ENCODE results near the gene C19orf44.

The C19orf44 gene

DNA sequence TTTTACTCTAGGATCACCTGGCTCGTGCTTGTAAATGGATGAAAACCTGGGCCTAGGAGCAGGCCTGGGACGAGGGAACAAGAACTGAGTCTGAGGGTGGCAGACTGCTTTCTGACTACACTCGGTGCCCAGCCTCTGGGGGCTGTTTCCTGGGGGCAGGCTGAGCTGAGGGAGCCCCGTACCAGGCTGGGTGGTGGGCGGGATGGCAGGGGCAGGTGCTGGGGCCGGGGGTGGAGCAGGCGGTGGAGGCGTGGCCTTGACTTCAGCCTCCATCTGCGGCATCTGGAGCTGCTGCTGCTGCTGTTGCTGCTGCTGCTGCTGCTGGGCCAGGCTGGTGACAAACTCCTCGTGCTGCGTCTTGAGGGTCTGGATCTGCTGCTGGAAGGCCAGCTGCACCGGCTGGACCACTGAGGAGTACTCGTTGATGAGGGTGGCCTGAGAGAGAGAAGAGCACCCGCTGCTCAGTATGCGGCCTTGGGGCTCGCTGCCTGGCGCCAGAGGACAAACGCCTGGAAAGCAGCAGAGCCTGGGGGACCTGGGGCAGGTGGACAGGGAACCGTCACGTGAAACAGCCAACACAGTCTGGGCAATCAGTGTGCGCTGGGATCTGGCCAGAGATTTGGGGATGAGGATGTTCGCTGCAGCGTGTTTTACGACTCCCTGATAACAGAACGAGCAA, 33.4 kb downstream of the C19orf44 start:
- Histone ChIP-seq H3K9me3 (no peaks in the 10 kb centered on the region), H3K36me3 (peaks cover 100% of the 10 kb centered on the region), H3K4me2 (no peak overlapping the region), H3K27ac (no peak overlapping the region), H4K20me1 (peaks cover 100% of the 10 kb centered on the region), H3K4me3 (no peak overlapping the region), H3K4me1 (no peaks in the 10 kb centered on the region), H3K27me3 (no peaks in the 10 kb centered on the region), H3K9ac (no peak overlapping the region)
- no peak for TF ChIP-seq Cebpa-rat (IDR thresholded peaks at IDR 0.05)

DNA sequence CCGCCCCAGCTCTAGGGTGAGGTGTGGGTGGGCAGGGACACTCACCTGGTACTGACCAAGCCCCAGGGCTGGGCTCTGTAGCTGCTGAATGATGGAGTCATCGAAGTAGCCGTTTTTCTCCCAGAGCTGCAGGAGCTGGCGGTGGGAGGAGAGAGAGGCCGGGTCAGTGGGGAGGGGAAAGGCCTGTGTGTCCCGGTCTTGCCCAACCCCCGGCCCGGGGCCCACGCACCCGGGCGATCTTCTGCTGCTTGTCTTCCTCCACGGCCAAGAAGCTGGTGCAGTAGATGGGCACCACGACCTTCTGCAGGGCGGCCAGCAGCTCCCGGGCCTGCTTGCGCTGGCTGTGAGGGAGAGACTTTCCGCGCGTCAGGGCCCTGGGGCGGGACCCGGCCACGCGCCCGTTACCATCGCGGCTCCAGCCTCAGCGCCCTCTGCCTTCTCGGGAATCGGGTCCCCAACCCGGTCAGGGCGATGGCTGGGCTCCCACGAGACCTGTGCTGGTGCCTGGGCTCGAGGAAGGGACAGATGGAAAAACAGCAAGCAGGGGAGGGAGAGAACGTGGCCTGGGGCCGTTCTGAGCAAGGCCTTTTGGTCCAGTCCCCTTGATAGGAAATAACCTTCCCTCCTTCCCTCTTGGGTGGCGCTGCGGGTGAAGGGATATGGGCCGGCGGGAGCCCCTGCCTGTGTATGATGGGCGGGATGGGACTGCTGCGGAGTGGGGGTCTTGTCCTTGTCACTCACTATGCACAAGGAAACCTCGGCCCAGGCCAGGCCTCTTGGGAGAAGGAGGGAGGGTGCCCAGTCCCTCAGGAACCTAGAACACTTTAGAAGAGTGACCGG, 34.6 kb downstream of the C19orf44 start:
- H3K36me3 ChIP-seq = peaks cover 100% of the 10 kb centered on the region
- H3K9me3 ChIP-seq = no peaks in the 10 kb centered on the region
- no peak overlapping the region for H3K4me3 ChIP-seq
- no peak overlapping the region for H3K9ac ChIP-seq
- no peak overlapping the region for H3K27ac ChIP-seq
- H4K20me1 ChIP-seq = peaks cover 100% of the 10 kb centered on the region
- no peak for TF ChIP-seq Cebpa-rat (IDR thresholded peaks at IDR 0.05)
- H3K27me3 ChIP-seq = no peaks in the 10 kb centered on the region
- H3K4me1 ChIP-seq = no peaks in the 10 kb centered on the region
- no peak overlapping the region for H3K4me2 ChIP-seq

DNA sequence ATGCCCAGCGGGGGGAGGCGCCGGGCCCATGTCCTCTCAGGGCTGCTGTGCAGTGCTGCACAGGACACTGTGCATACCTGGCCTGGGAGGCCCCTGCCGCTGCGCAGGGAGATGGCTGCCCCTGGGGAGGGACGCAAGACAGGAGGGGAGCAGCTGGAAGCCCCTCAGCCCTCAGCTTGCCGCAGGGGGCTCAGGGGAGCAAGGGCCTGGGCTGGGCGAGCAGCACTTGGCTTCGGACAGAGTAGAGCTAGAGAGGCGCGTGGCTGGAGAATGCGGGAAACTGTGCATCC, 35.1 kb downstream of the C19orf44 start:
- no peak for TF ChIP-seq Cebpa-rat (IDR thresholded peaks at IDR 0.05)
- peaks cover 100% of the 10 kb centered on the region for H3K36me3 ChIP-seq

DNA sequence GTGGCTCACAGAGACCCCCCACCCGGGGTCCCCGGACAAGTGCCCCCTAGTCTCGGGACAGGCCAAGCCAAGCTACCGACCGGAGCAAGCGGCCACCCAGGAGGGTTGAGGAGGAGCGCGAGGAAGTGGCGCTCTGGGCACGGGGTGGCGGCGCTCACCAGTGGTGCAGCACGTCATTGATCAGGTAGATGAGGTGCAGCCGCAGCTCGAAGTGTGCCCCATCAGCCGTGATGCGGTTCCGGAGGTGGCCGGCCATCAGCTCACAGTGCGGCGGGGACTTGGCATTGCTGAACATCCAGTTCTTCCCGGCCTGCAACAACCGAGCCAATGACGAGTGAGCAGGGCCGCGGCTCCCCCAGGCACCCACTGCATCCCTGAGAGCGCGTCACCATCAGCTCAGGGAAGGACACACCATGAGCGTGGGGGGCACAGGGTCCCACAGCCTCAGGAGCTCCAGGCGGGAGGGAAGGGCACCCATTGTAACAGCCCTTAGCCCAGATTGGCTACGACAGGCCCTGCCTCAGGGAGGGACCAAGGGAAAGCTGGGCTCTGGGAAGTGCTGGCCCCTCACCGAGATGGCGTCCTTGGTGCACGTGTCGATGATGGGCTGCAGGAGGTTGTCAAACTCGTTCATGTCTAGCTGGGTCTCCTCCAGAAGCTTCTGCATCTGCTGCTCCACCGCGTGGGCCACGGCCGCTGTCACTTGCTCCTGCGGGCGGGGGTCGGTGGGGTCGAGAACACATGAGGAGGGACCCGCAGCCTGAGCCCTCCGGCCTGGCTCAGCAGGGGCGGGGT, 36.4 kb downstream of the C19orf44 start:
- Histone ChIP-seq H4K20me1 (peaks cover 100% of the 10 kb centered on the region), H3K9ac (no peak overlapping the region), H3K4me2 (no peak overlapping the region), H3K9me3 (no peaks in the 10 kb centered on the region), H3K4me1 (no peaks in the 10 kb centered on the region), H3K27ac (no peak overlapping the region), H3K4me3 (no peak overlapping the region), H3K36me3 (peaks cover 100% of the 10 kb centered on the region), H3K27me3 (no peaks in the 10 kb centered on the region)
- no peak for TF ChIP-seq Cebpa-rat (IDR thresholded peaks at IDR 0.05)

More for the DNA sequence above, 35.1 kb downstream of the C19orf44 start:
- no peak overlapping the region for H3K4me3 ChIP-seq
- H3K27ac ChIP-seq = no peak overlapping the region
- no peaks in the 10 kb centered on the region for H3K4me1 ChIP-seq
- peaks cover 100% of the 10 kb centered on the region for H4K20me1 ChIP-seq
- H3K4me2 ChIP-seq = no peak overlapping the region
- no peaks in the 10 kb centered on the region for H3K9me3 ChIP-seq
- no peak overlapping the region for H3K9ac ChIP-seq
- no peaks in the 10 kb centered on the region for H3K27me3 ChIP-seq

DNA sequence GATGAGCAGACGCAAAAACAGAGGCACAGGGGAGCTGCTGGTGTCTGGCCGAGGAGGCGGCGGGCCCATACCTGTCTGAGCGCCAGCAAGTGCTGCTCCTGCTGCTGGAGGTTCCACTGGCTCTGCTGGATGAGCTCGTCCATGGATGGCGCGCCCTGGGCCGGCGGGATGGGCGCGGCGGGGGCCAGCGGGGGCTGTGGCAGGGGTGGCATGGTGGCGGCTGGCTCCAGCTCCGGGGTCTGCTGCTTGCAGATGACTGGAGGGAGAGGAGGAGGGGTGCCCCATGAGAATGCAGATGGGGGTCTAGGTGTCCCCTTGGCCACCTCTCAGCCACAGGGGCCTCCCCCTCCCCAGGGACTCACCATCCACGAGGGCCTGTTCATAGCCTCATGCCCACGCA, 39.2 kb downstream of the C19orf44 start:
- Histone ChIP-seq H3K36me3 (peaks cover 99% of the 10 kb centered on the region), H3K4me3 (no peak overlapping the region), H3K4me2 (no peak overlapping the region), H4K20me1 (peaks cover 100% of the 10 kb centered on the region), H3K27me3 (no peaks in the 10 kb centered on the region), H3K9ac (no peak overlapping the region), H3K4me1 (peaks cover 22% of the 10 kb centered on the region), H3K9me3 (no peaks in the 10 kb centered on the region), H3K27ac (no peak overlapping the region)
- no peak for TF ChIP-seq Cebpa-rat (IDR thresholded peaks at IDR 0.05)

DNA sequence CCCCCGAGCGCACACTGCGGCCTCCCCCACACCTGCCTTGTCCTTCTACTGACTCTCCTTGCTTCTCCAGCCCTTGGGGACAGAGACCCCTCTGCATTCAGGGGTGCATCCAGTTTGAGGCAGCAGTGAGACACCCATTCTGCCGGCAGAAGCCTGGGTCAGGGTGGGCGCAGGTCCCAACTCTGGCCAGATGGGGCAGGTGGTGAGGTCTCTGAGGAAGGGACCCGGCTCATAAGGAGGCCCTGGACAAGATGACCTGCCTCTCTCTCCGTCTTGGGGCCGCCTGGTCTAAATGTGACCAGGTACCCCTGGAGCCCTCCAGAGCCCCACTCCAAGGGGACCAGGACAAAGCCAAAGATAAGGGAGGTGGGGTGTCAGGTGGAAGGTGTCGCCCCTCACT, 39.9 kb downstream of the C19orf44 start:
- peaks cover 96% of the 10 kb centered on the region for H3K36me3 ChIP-seq
- no peak overlapping the region for H3K4me2 ChIP-seq
- no peak overlapping the region for H3K4me3 ChIP-seq
- no peak overlapping the region for H3K27ac ChIP-seq
- H3K27me3 ChIP-seq = no peaks in the 10 kb centered on the region
- no peaks in the 10 kb centered on the region for H3K9me3 ChIP-seq
- TF ChIP-seq Cebpa-rat (IDR thresholded peaks at IDR 0.05) = no peak
- H4K20me1 ChIP-seq = peaks cover 100% of the 10 kb centered on the region
- H3K9ac ChIP-seq = no peak overlapping the region
- peaks cover 29% of the 10 kb centered on the region for H3K4me1 ChIP-seq

DNA sequence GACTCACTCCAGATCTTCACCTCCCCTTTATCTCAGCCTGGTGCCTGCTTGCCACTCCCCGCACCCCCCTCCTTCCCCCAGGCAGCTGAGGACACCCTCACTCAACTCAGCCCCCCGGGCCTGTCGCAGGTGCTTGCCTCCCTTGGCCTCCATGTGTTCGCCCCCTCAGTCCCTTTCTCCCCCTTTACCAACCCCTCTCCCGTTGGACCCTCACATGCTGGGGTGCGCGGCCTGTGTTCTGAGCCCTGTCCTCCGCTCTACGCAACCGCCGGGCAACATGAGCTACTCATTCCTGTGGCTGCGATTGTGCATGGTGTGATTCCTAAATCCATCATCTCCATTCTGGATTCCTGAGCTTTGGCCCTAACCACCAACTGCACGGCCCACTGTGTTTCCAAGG, 40.9 kb downstream of the C19orf44 start:
- Histone ChIP-seq H3K4me1 (peaks cover 33% of the 10 kb centered on the region), H3K9me3 (no peaks in the 10 kb centered on the region), H3K4me2 (no peak overlapping the region), H3K4me3 (no peak overlapping the region), H3K9ac (no peak overlapping the region), H4K20me1 (peaks cover 100% of the 10 kb centered on the region), H3K36me3 (peaks cover 87% of the 10 kb centered on the region), H3K27me3 (no peaks in the 10 kb centered on the region), H3K27ac (no peak overlapping the region)
- TF ChIP-seq Cebpa-rat (IDR thresholded peaks at IDR 0.05) = no peak

DNA sequence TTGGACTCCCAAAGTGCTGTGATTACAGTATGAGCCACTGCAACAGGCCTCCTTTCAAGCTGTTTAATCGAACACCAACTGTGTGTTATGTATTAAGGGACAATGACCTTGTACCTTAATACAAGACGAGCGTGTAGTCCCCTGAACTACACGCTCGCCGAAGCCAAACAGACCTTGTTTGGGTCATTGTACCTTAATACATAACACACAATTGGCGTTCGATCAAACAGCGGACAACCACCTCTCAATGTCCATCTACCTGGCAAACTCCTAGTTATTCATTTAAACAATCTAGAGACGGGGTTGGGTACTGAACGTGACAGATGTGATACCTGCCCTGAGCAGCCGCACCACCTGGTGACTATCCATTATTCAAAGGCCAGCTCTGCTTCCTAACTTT, 44.8 kb downstream of the C19orf44 start:
- peaks cover 60% of the 10 kb centered on the region for H3K4me1 ChIP-seq
- H3K4me2 ChIP-seq = peak overlapping the region; percentile 93
- H3K36me3 ChIP-seq = peaks cover 48% of the 10 kb centered on the region
- peak overlapping the region; percentile 92; the same call in 1 of the 2 replicates for H3K27ac ChIP-seq
- peaks cover 63% of the 10 kb centered on the region for H4K20me1 ChIP-seq
- no peaks in the 10 kb centered on the region for H3K27me3 ChIP-seq
- peak overlapping the region; percentile 89 for H3K4me3 ChIP-seq
- no peaks in the 10 kb centered on the region for H3K9me3 ChIP-seq
- H3K9ac ChIP-seq = peak overlapping the region; percentile 97
- TF ChIP-seq Cebpa-rat (IDR thresholded peaks at IDR 0.05) = no peak

DNA sequence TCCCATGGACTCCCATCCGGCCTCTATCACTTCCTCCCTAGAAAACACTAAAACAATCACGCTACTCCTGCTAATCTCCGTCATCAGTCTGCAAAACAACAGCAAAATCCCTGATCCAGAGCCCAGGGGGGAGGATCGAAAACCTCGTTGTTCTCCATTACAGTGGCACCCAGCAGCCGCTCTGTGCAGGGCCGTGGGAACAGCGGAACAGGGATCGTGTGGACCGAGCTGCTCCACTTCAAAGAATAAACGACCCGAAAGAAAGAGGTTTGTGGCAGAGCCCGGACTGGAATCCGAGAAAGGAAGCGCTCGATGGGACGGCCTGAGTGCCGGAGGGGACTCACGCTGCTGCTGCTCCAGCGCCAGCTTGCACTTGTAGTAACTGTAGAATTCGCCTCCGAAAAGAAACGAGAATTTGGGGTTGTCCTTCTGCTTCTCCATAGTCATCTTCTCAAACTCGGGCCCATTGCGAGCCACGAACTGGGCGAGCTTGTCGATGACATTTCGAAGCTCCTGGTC, 45.4 kb downstream of the C19orf44 start:
- H3K4me1 ChIP-seq = peaks cover 60% of the 10 kb centered on the region
- TF ChIP-seq Cebpa-rat (IDR thresholded peaks at IDR 0.05) = no peak

More for the DNA sequence above, 45.4 kb downstream of the C19orf44 start:
- Histone ChIP-seq H3K4me2 (peak overlapping the region; percentile 93), H3K9ac (peak overlapping the region; percentile 97), H4K20me1 (peaks cover 56% of the 10 kb centered on the region), H3K27me3 (no peaks in the 10 kb centered on the region), H3K9me3 (no peaks in the 10 kb centered on the region), H3K36me3 (peaks cover 42% of the 10 kb centered on the region), H3K4me3 (peak overlapping the region; percentile 89), H3K27ac (peak overlapping the region; percentile 92)
